Endothelial cell of umbilical vein (primary cell): Measurements from ENCODE around the gene CLDN15. TPM values are rescaled to one million over a fixed set of nuclear protein-coding genes. Genes with fewer than 3 reads are reported as not detected.

Source experiments
- BruUV-seq: library from RNA; stranded (reverse); fragments of 400-500 nt; replicated peaks from 2 replicates; lab custom pipeline; 2021; lab: Mats Ljungman, UMichigan
- CTCF ChIA-PET: fragments of 300-600, 350-600 bp; sonication (Branson Sonifier 250); formaldehyde crosslinking; loops from one replicate; lab custom pipeline; 2021; ENCODE audit warnings: antibody characterized with exemption, inconsistent platforms; lab: Charles Lee
- POLR2A ChIA-PET: fragments of 300-600, 350-600 bp; sonication (Branson Sonifier 250); formaldehyde crosslinking; loops from one replicate; lab custom pipeline; 2021; ENCODE audit warnings: antibody characterized with exemption, inconsistent platforms; lab: Charles Lee
- DNase-seq: peaks from one replicate; pipeline ENCODE4 v3.0.0-alpha.2; 2011; ENCODE audit warnings: low read depth, low spot score
- FAIRE-seq: peaks from 2 replicates; lab custom pipeline; 2011; peaks lifted over from hg19 to GRCh38; lab: Jason Lieb, UNC
- H2AFZ ChIP-seq: 2 replicates; pipeline ENCODE4 v1.6.0; 2012; ENCODE audit warnings: low read depth, low read length, control low read depth, inconsistent platforms
- H3K27ac ChIP-seq: 2 replicates; pipeline ENCODE4 v1.5.1; 2011; ENCODE audit warnings: low read depth, mild to moderate bottlenecking, control low read depth, low read length, moderate library complexity; ENCODE audit not compliant: insufficient read depth
- H3K27me3 ChIP-seq, 2 experiments: 2 replicates each; pipeline versions ENCODE4 v1.6.0 to v1.6.1; 2011; ENCODE audit warnings: low read length in 2 of 2, mixed read lengths in 1 of 2; ENCODE audit not compliant: control insufficient read depth in 2 of 2, insufficient read depth in 2 of 2
- H3K36me3 ChIP-seq, 2 experiments: 2 replicates in 1 of 2; 3 replicates in 1 of 2; pipeline ENCODE4 v1.5.1; 2011; ENCODE audit warnings: low read length in 2 of 2, mild to moderate bottlenecking in 1 of 2, moderate library complexity in 1 of 2; ENCODE audit not compliant: control insufficient read depth in 2 of 2, insufficient read depth in 2 of 2; ENCODE audit errors: extremely low read depth in 1 of 2
- H3K4me1 ChIP-seq: 3 replicates; pipeline ENCODE4 v1.5.1; 2011; ENCODE audit warnings: mild to moderate bottlenecking, low read length; ENCODE audit not compliant: control insufficient read depth, insufficient read depth; ENCODE audit errors: extremely low read depth
- H3K4me2 ChIP-seq: 2 replicates; pipeline ENCODE4 v1.6.1; 2011; ENCODE audit warnings: low read length, control low read depth, mixed read lengths; ENCODE audit not compliant: insufficient read depth
- H3K4me3 ChIP-seq, 3 experiments: fragments of 200-600 bp in 1 of 3; sonication (generic), shearing (Covaris generic) in 1 of 3; replicated peaks in 1 of 3; 2 replicates each; pipeline ENCODE4 v1.5.1; 2011 to 2016; ENCODE audit warnings: control low read depth in 3 of 3, low read length in 3 of 3, mild to moderate bottlenecking in 2 of 3, inconsistent platforms in 1 of 3, low read depth in 1 of 3, moderate library complexity in 1 of 3; ENCODE audit not compliant: insufficient read depth in 1 of 3
- H3K79me2 ChIP-seq: 2 replicates; pipeline ENCODE4 v1.6.0; 2012; ENCODE audit warnings: low read length, inconsistent platforms; ENCODE audit not compliant: control insufficient read depth, insufficient read depth
- H3K9ac ChIP-seq: replicated peaks from 2 replicates; pipeline ENCODE3; 2011; ENCODE audit warnings: low read length, control low read depth; ENCODE audit not compliant: insufficient read depth; ENCODE audit errors: extremely low read depth
- H3K9me1 ChIP-seq: replicated peaks from 3 replicates; pipeline ENCODE4 v1.6.0; 2011; ENCODE audit warnings: mild to moderate bottlenecking, low read length; ENCODE audit not compliant: control insufficient read depth, insufficient read depth; ENCODE audit errors: extremely low read depth
- H3K9me3 ChIP-seq: replicated peaks from 2 replicates; pipeline ENCODE4 v1.5.1; 2012; ENCODE audit warnings: low read length, inconsistent platforms; ENCODE audit not compliant: control insufficient read depth, insufficient read depth
- H4K20me1 ChIP-seq: replicated peaks from 2 replicates; pipeline ENCODE3; 2011; ENCODE audit warnings: mild to moderate bottlenecking, low read length; ENCODE audit not compliant: control insufficient read depth, insufficient read depth; ENCODE audit errors: extremely low read depth
- EZH2 ChIP-seq: IDR thresholded peaks from 2 replicates; pipeline ENCODE4 v1.6.1; 2012; ENCODE audit warnings: borderline replicate concordance, low read depth, mild to moderate bottlenecking, moderate library complexity, low read length, inconsistent platforms; ENCODE audit not compliant: severe bottlenecking
- FOS ChIP-seq: IDR thresholded peaks from 2 replicates; pipeline ENCODE4 v1.6.1; 2011; ENCODE audit warnings: mild to moderate bottlenecking, low read length, moderate library complexity, borderline replicate concordance; ENCODE audit not compliant: insufficient read depth
- GATA2 ChIP-seq: IDR thresholded peaks from 2 replicates; pipeline ENCODE4 v1.7.0; 2011; ENCODE audit warnings: low read depth, mild to moderate bottlenecking, moderate library complexity, mixed read lengths, low read length; ENCODE audit not compliant: insufficient read length, insufficient read depth
- JUN ChIP-seq: IDR thresholded peaks from 2 replicates; pipeline ENCODE4 v1.6.1; 2011; ENCODE audit warnings: borderline replicate concordance, low read depth; ENCODE audit not compliant: insufficient read length, insufficient read depth
- MYC ChIP-seq: IDR thresholded peaks from one replicate; pipeline ENCODE4 v1.6.1; 2011; ENCODE audit warnings: mild to moderate bottlenecking, low read depth, low read length
- POLR2A ChIP-seq: IDR thresholded peaks from 2 replicates; pipeline ENCODE4 v1.6.1; 2012; ENCODE audit warnings: low read depth, mild to moderate bottlenecking, control low read depth, low read length
- POLR2AphosphoS5 ChIP-seq: IDR thresholded peaks from 2 replicates; pipeline ENCODE4 v1.6.1; 2012; ENCODE audit warnings: low read depth, mild to moderate bottlenecking, control low read depth, low read length, moderate library complexity; ENCODE audit not compliant: insufficient read depth
- dilution Hi-C: fragments of 300-500 bp; cut with MboI; formaldehyde crosslinking; loops from one replicate; pipeline ENCODE4 v1.15.0; 2019; ENCODE audit warnings: low sequenced_read_pairs; ENCODE audit not compliant: extremely low pct_ligation_motif_present
- intact Hi-C: fragments of 100-400 bp; cut with micrococcal nuclease; formaldehyde crosslinking; loops from one replicate; pipeline ENCODE4 v1.10.0; 2022
- polyA plus RNA-seq, 4 experiments: library from polyadenylated mRNA; depleted of rRNA in 3 of 4; stranded (reverse) in 3 of 4; unstranded in 1 of 4; fragments of >200 nt; gene quantifications; 2 replicates each; pipeline versions ENCODE4 v1.2.1 to v1.2.3, GENCODE V29; 2011 to 2012; ENCODE audit warnings: missing spikeins in 1 of 4
- total RNA-seq: library from RNA; stranded (reverse); gene quantifications from 2 replicates; pipeline ENCODE4 v1.2.3, GENCODE V29; 2021
- TF ChIP-seq, protein P1 (sequence below): IDR thresholded peaks from 2 replicates; pipeline ENCODE4 v1.6.1; 2011; ENCODE audit not compliant: insufficient read depth, insufficient read length
- TF ChIP-seq, protein P2 (sequence below), 2 donors: IDR thresholded peaks; 1 replicate in 1 of 2; 2 replicates in 1 of 2; pipeline ENCODE4 v1.5.1; 2011; ENCODE audit warnings: low read length in 2 of 2, mild to moderate bottlenecking in 2 of 2, moderate library complexity in 2 of 2, control low read depth in 1 of 2, inconsistent platforms in 1 of 2, low read depth in 1 of 2; ENCODE audit not compliant: insufficient read depth in 1 of 2; ENCODE audit errors: extremely low read depth in 1 of 2

Gene CLDN15
- total and polyA plus RNA-seq, 2 donors (not counting 3 experiments of a cell fraction or from before 2014, with no cell fraction given), result 11.3 to 17.7 TPM

DNA sequence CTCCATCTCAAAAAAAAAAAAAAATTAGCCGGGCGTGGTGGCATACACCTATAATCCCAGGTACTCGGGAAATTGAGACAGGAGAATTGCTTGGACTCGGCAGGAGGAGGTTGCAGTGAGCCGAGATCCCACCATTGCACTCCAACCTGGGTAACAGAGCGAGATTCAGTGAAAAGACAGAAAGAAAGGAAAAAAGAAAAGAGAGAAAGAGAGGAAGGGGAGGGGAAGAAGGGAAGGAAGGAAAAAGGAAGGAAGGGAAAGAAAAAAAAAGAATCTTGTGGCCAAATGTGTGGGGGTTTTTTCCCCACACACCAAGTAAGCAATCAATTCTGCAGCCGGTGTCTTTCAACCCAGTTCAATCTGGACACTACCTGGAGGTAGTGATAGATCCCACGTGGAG is 48.5 kb downstream of the CLDN15 start:
- no peaks in the 10 kb centered on the region for H3K27me3 ChIP-seq
- no TSS peak for BruUV-seq
- CTCF ChIA-PET, result no interaction called here
- no peak overlapping the region for H2AFZ ChIP-seq
- POLR2A ChIA-PET, result no interaction called here
- H3K79me2 ChIP-seq, result no peaks in the 10 kb centered on the region
- no peaks in the 10 kb centered on the region for H3K9me1 ChIP-seq
- no peak for TF ChIP-seq JUN
- no peak for TF ChIP-seq FOS
- TF ChIP-seq POLR2AphosphoS5, result no peak
- TF ChIP-seq, protein P1, sequence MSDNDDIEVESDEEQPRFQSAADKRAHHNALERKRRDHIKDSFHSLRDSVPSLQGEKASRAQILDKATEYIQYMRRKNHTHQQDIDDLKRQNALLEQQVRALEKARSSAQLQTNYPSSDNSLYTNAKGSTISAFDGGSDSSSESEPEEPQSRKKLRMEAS, result no peak
- no peaks in the 10 kb centered on the region for H3K9me3 ChIP-seq
- H3K36me3 ChIP-seq, result no peaks in the 10 kb centered on the region
- FAIRE-seq (no peak), DNase-seq (no peak)
- H3K4me2 ChIP-seq, result no peak overlapping the region
- intact Hi-C loops (no loop called here), dilution Hi-C loops (no loop called here)
- no peak overlapping the region for H3K9ac ChIP-seq
- H3K27ac ChIP-seq, result no peak overlapping the region
- no peaks in the 10 kb centered on the region for H4K20me1 ChIP-seq
- no peak overlapping the region for H3K4me3 ChIP-seq
- no peaks in the 10 kb centered on the region for H3K4me1 ChIP-seq

DNA sequence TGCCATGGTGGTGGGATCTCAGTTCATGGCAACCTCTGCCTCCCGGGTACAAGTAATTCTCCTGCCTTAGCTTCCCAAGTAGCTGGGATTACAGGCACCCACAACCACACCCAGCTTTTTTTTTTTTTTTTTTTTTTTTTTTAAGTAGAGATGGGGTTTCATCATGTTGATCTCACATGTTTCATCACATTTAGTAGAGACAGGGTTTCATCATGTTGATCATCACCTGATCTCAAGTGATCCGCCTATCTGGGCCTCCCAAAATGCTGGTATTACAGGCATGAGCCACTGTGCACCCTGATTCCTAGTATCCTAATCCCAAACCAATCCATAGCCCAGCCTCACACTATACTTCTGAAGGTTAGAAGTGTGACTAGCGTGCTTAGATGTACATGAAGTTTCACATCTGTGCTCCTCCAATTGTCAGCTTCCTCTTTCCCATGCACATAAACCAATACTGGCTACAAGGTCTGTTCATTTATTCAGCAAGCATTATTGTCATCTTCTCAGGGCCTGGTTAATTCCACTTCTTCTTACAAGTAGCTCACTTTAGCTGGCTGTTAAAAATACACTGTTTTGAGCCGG is 50.7 kb downstream of the CLDN15 start:
- POLR2A ChIA-PET, result interaction anchor here (0.7 kb wide), 1 partner anchor 109 kb away, joined by 5 read pairs; no protein-coding TSS in a partner anchor

More for the DNA sequence above, 50.7 kb downstream of the CLDN15 start:
- Histone ChIP-seq H3K9me3 (no peaks in the 10 kb centered on the region), H4K20me1 (no peaks in the 10 kb centered on the region), H3K27ac (no peak overlapping the region), H3K4me3 (no peak overlapping the region), H3K4me1 (no peaks in the 10 kb centered on the region), H3K9ac (no peak overlapping the region), H3K4me2 (no peak overlapping the region), H3K79me2 (no peaks in the 10 kb centered on the region), H2AFZ (no peak overlapping the region), H3K36me3 (no peaks in the 10 kb centered on the region), H3K9me1 (no peaks in the 10 kb centered on the region), H3K27me3 (no peaks in the 10 kb centered on the region)
- TF ChIP-seq EZH2 (no peak), POLR2A (no peak), MYC (no peak), JUN (no peak), GATA2 (no peak), FOS (no peak), POLR2AphosphoS5 (no peak)
- TF ChIP-seq, protein P2, sequence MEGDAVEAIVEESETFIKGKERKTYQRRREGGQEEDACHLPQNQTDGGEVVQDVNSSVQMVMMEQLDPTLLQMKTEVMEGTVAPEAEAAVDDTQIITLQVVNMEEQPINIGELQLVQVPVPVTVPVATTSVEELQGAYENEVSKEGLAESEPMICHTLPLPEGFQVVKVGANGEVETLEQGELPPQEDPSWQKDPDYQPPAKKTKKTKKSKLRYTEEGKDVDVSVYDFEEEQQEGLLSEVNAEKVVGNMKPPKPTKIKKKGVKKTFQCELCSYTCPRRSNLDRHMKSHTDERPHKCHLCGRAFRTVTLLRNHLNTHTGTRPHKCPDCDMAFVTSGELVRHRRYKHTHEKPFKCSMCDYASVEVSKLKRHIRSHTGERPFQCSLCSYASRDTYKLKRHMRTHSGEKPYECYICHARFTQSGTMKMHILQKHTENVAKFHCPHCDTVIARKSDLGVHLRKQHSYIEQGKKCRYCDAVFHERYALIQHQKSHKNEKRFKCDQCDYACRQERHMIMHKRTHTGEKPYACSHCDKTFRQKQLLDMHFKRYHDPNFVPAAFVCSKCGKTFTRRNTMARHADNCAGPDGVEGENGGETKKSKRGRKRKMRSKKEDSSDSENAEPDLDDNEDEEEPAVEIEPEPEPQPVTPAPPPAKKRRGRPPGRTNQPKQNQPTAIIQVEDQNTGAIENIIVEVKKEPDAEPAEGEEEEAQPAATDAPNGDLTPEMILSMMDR (IDR thresholded peaks at IDR 0.05; ENCODE audit: extremely low read depth in 1 of 2, insufficient read depth in 1 of 2, low read depth in 1 of 2, low read length in 2 of 2), result no peak
- TF ChIP-seq, protein P1, result no peak
- intact Hi-C loops, result no loop called here
- FAIRE-seq, result no peak
- BruUV-seq, result no TSS peak
- DNase-seq, result no peak
- CTCF ChIA-PET, result interaction anchor here (0.6 to 2.3 kb wide), 4 partner anchors 31 to 96 kb away, joined by 3 to 13 read pairs (median 3); no protein-coding TSS in a partner anchor
- dilution Hi-C loops, result no loop called here
